GM12892 (cell line): ENCODE data around the gene SLPI.

ENCODE experiments used
- POLR2AphosphoS5 ChIP-seq: IDR thresholded peaks from 2 replicates; pipeline ENCODE4 v1.6.1; 2011; ENCODE audit warnings: low read depth, low read length, control low read depth
- TAF1 ChIP-seq: IDR thresholded peaks from 2 replicates; pipeline ENCODE4 v1.6.1; 2011; ENCODE audit warnings: low read depth, mild to moderate bottlenecking, control low read depth, low read length, borderline replicate concordance

DNA sequence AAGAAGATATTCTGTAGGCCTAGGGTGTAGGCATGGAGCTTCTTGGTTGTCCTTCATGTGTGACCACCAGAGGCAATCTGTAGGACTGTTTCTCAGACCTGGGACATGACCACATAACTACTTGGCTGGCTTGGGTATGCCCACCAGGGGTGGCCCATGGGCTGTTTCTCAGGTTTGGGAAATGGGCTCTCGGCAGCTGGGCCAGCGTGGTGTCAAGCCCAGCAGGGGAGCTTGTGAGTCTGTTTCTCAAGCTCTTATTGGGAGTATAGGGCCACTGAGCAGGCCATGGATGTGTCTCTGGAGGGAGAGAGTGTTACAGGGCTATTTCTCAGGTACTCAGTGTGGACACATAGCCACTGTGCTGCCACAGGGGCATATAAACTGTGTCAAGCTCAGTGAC lies 35.7 kb downstream of the SLPI start:
- TF ChIP-seq TAF1 (no peak), POLR2AphosphoS5 (no peak)
